ENCODE results near the gene EIF3D.

Gene EIF3D

DNA sequence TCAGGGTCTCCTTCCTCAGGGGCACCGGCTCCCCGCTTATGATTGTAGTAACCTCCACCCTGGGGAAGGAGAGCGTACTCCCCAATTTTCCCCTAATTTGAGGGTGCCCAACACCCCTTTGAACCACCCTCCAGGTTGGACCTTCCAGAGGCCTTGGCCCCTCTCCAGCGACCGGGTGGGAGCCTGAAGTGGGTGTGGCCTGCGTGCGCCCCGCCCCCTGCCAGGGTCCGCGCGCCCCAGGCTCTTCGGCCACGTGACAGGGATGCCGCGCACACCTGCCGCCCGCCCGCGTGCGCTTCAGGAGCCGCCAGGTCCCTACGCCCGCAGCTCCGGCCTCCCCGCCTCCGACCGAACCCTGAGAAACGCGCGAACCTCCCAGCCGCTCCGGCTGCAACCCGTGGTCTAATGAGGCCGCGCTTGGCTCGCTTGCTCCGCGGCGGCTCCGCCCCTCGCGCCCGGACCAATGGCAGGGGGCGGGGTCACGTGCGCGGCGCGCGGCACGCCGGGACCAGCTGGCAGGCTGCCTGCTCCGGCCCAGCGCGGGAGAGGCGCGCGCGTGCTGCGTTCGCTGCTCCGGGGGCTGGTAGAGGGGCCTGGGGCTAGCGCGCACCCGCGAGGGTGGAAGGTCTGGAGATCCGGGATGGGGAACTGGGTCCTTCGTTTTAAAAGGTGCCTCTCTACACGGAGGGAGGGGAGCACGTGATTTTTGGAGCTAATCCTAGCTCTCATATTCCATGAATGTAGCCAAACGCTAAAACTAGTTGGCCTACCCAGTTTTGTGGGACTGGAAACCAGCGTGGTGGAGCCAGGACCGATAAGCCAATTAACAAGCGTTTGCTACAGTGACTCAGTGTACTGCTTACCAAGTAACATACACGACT lies 22.1 kb downstream of the EIF3D start, which contains the start of gene FOXRED2:
Gene FOXRED2 (minus strand): TSS at position 404 of the 881 bp plus-strand sequence. CDS start 618 bp downstream, outside the sequence.
- DNase-seq (ENCODE audit: low read depth in 2 of 2) = peak; percentile 83 to 84

DNA sequence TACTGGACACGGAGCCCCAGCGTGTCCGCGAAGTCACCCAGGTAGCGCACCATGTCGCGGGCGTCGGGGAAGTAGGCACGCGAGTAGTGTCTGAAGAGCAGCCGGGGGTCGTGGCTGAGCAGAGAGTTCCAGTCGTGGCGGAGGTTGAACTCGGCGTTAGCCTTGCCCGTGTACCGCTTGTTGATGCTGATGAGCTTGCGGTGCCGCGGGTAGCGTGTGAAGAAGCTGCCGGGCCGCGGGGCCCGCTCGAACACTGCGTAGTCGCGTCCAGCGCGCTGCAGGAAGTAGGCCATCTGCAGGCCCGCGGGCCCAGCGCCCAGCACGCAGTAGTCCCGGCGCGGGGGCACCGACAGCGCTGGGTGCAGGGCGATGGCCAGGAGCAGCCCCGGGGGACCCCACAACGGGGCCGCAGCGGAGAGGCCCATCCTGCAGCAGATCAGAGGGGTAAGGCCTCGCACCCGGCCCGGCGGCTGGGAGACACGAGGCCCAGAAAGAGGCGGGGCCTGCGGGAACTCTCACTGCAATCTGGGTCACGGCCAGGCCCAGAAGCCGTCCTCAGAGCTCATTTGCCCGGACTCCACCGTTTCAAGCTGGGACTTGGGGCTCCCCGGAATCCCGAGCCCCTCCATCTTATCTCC lies 22.8 kb downstream of the EIF3D start:
- DNase-seq (ENCODE audit: low read depth in 2 of 2) = no peak

DNA sequence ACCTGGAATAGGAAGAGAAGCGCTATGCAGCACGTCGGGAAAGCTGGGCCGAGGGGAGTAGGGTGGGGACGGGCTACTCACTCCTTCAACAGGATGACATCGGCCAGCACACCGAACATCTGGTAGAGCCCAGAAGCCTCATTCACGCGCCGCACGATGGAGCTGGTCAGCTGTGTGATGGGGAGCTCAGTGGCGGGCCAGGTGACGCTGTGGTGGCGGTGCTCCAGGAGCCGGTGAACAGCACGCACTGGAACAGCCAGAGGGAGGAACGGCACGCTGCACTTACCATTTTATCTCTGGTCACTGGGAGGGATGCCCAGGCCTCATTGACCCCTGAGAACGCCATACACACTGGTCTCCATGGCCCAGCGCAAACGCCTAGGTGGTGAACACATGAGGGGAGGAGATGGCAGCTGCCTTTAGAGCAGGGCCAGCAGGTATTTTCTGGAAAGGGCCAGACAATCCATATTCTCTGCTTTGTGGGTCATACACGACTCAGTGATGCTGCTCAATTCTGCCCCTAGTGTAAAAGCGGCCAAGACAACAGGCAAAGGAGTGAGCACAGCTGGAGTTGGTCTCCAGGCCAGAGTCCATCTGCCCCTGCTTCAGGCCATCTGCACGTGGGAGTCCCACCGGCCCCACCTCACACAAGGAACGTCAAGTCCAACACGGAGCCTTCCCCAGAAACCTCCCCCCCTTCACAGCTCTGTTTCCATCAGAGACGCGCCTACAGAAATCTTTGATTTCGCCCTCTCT lies 30.9 kb downstream of the EIF3D start:
- DNase-seq (ENCODE audit: low read depth in 2 of 2) = no peak

DNA sequence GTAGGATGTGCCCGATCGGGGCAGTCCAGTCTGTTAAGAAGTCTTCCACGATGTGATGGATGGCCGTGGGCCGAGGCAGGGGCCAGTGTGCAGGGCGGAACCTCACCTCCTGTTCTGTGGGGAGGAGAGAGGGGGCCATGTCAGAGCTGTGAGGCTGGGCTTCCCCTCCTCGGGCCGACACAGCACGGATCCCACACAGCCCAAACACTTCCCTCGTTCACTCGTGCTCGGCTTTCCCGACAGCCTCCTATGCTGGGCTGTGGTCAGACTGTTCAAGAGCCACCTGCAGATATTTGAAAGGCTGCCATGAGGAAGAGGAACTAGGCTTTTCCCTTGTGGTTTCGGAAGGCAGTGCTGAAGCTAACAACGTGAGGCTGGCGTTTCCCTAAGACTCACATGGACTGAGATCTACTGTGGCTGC lies 35.3 kb downstream of the EIF3D start:
- DNase-seq (ENCODE audit: low read depth in 2 of 2) = no peak

DNA sequence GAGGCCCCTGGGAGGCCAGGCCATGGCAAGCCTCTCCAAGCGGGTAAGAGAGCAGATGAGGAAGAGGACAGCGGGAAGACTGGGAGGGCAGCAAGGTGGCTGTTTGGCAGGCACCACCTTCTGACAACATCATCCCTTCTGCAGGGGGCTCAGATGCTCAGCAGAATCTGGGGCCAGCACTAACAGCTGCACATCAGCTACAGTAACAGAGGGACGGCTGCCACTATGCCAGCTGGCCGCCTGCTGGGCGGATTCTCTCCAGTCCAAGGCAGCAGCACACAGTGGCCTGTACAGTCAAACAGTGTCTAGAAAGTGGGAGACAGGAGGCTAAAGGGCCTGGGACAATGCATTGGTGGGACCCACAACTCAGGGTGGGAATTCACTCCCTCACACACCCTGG lies 36.9 kb downstream of the EIF3D start:
- DNase-seq (ENCODE audit: low read depth in 2 of 2) = no peak

DNA sequence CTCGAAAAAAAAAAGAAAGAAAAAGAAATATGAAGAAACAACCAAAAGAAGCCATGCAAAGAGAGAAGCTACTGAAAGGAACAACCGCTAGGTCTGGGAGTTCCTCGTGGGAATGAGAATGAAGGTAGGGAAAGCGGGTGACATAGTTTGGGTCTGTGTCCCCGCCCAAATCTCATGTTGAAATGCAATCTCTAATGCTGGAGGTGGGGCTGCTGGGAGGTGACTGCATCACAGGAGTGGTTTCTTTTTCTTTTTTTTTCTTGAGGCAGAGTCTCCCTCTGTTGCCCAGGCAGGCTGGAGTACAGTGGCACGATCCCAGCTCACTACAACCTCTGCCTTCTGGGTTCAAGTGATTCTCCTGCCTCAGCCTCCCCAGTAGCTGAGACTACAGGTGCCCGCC lies 37.8 kb downstream of the EIF3D start:
- no peak for DNase-seq (ENCODE audit: low read depth in 2 of 2)

DNA sequence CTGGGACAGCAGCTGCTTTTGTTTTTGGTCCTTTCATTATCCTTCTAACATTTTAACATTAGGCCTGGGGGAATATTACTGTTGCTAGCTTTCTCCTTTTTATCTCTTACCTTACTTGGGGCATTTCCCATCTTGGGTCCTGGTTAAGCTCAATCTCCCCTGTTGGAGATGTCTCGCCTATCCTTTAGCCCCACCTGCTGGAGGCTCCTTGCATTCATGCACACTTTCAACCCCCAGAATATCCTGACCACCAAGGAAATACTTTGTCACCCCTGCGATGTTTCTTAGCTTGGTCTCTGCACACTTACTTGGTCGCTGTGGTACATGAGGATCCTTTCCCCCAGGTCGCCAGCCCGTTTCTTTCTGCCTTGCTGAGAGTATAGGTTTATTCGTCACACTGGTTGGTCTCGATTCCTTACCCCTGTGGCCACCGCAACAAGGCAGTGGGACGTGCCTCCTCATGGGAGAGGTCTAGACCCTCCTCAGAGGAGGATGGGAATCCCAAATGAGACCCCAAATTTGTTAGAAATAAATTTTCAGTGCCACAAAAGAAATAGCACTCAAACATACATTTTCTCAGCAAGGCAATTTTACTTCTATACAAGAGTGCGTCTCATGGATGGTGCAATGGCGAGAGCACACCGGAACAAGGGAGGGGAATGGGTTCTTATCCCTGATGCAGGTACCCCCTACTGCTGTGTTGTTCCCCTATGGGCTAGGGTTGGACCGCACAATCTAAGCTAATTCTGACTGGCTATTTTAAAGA lies 42.2 kb downstream of the EIF3D start:
- DNase-seq (ENCODE audit: low read depth in 2 of 2) = peak; percentile 26 to 27

DNA sequence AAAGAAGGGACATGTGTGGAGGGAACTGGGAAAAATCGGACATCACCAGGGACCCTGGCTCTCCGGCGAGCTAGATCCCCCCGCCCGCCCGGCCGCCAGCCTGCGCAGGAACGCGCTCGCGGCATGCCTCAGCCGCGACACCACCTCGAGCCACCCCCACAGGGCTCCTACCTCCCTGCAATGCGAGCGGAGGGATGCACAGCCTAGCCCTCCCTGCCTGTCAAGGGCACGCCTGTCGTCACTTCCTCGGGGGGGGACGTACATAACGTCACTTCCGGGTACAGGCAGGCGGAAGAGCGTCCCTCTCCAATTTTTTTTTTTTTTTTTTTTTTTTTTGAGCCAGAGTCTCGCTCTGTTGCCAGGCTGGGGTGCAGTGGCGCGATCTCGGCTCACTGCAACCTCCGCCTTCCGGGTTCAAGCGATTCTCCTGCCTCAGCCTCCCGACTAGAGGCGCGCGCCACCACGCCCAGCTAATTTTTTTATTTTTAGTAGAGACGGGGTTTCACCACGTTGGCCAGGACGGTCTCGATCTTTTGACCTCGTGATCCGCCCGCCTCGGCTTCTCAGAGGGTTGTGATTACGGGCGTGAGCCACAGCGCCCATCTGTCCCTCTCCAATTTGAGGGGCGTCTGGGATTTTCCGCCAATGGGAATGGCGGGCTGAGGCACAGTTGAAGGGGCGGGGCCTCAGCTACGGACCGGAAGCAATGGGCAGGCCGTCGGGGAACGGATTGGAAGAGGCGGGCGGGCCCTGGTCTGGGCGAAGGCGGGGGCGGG lies 47.4 kb downstream of the EIF3D start, which contains the start of gene TXN2:
Gene TXN2 (minus strand): TSS at position 248 of the 776 bp plus-strand sequence. CDS start 803 bp downstream, outside the sequence.
- DNase-seq (ENCODE audit: low read depth in 2 of 2) = peak; percentile 92 to 94

DNA sequence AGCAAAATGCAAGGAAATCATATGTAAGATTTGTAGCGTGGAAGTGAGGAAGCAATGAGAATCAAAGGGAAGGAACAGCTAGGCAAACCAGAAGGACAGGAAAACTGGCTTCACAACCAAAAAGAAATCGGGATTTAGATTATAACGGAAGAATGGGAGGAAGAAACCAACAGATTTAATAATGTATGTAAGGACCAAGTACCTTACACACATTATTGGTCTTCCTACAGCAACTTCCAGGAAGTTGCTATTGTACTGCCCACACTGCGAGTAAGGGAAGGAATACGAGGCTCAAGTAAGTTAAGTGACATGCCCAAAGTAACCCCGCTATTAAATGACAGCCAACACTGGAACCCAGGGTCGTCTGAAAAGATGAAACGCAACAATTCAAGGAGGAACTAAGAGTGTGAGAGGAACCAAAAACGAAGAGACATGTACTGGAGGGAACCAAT lies 48.0 kb downstream of the EIF3D start:
- DNase-seq (ENCODE audit: low read depth in 2 of 2) = no peak

DNA sequence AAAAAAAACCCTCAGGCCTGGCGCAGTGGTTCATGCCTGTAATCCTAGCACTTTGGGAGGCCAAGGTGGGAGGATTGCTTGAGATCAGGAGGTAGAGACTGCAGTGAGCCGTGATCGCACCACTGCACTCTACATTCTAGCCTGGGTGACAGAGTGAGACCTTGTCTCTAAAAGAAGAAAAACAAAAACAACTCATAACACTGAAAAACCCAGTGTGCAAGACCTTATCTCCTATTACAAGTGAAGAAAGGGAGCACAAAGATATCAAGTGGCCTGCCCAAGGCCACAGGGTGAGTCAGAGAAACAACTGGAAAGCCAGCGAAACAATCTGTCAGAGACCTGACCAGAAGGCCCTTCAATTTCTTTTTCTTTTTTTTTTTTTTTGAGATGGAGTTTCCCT lies 50.0 kb downstream of the EIF3D start:
- DNase-seq (ENCODE audit: low read depth in 2 of 2) = no peak

DNA sequence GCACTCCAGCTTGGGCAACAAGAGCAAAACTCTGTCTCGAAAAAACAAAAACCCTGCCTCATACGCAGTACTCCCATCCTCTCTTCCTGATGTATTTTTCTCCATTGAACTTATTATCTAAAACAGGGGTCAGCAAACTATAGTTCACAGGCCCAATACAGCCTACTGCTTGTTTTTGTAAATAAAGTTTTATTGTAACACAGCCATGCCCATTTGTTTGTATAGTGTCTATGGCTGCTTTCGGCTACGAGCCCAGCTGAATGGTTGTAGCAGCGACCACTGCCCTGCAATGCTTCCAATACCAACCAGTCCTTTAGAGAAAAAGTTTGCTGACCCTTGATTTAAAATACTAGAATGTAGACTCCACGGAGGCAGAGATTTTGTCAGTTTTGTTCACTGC lies 53.6 kb downstream of the EIF3D start:
- no peak for DNase-seq (ENCODE audit: low read depth in 2 of 2)

DNA sequence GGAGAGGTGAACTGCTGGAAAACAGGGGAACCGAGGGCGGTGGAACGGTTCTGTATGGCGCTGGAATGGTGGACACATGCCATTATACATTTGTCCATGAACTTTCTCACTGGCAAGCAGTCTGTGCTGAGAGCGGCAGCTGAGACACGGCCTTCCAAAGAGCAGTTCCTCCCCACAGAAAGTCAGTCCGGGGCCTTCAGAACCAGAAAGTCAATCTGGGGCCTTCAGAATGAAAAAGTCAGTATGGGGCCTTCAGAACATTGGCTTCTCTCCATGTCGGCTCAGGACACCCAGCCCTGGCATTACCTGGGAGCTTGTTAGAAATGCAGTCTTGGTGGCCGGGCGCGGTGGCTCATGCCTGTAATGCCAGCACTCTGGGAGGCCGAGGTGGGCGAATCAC lies 56.3 kb downstream of the EIF3D start:
- DNase-seq (ENCODE audit: low read depth in 2 of 2) = no peak

DNA sequence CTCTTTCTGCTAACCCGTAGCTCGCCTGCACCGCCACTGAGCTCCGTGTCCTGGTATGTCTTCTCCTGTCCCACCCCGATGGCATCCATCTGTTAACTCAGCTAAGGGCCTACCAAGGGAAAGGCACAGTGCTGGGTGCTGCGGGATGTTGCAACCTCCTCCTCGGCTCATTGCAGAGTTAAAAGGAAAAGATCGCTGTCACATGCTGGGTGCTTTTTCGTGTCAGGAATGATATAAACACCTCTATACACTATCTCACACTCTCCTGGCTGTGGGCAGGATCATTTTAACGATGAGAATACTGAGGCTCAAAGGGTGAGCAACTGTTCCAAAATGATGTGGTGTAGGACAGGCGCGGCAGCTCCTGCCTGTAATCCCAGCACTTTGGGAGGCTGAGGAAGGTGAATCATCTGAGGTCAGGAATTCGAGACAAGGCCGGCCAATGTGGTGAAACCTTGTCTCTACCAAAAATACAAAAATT lies 57.6 kb downstream of the EIF3D start:
- no peak for DNase-seq (ENCODE audit: low read depth in 2 of 2)

DNA sequence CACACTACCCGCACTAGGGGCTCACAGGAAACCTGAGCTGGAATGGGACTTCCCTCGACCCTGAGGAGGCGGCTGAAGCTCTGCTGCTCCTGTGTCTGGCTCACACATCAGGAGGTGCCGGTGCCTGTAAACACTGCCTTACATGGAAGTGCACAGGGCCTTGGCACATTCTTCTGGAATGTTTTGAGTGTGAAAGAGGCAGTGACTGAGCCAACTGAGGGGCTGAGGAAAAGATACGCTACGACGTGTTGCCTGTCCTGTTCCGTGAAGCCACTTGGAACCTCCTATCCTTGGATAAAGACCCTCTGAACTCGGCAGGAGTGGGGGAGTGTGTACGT lies 58.0 kb downstream of the EIF3D start:
- DNase-seq (ENCODE audit: low read depth in 2 of 2) = no peak

GRCh38 chr22:36470162-36470993 lies 58.6 kb downstream of the EIF3D start:
- peak; percentile 62 to 65 for DNase-seq (ENCODE audit: low read depth in 2 of 2)

- no peak for DNase-seq (ENCODE audit: low read depth in 2 of 2)
These were observed 59.8 kb downstream of the EIF3D start for GRCh38 chr22:36469094-36469710.

DNA sequence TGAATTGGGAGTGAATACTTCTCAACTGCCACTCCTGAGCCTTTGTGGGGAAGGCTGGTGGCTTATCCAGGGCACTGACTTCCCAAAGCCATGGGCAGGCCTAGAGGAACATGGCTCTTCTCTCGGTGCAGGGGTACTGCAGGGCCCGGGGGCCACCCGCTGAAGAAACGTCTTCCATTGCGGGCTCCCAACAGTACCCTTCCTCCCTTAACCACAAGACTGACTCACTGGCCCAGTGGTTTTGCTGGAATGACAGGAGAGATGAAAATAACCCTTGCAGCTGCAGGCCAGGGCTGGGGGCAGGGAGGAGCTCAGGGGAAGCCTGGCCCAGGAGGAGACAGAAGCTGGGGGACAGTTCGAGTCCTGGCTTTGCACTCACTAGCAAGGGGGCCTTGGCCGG lies 61.0 kb downstream of the EIF3D start:
- DNase-seq (ENCODE audit: low read depth in 2 of 2) = peak; percentile 8 to 29

GRCh38 chr22:36467042-36467810 lies 61.7 kb downstream of the EIF3D start:
- DNase-seq (ENCODE audit: low read depth in 2 of 2) = no peak
